ENCODE results near the gene SLX4.
"Not testable (repeated sequence)": the region's sequence is repeated elsewhere in the genome, so short reads cannot be mapped to it uniquely, and the experiment has no call there.

Gene SLX4

DNA sequence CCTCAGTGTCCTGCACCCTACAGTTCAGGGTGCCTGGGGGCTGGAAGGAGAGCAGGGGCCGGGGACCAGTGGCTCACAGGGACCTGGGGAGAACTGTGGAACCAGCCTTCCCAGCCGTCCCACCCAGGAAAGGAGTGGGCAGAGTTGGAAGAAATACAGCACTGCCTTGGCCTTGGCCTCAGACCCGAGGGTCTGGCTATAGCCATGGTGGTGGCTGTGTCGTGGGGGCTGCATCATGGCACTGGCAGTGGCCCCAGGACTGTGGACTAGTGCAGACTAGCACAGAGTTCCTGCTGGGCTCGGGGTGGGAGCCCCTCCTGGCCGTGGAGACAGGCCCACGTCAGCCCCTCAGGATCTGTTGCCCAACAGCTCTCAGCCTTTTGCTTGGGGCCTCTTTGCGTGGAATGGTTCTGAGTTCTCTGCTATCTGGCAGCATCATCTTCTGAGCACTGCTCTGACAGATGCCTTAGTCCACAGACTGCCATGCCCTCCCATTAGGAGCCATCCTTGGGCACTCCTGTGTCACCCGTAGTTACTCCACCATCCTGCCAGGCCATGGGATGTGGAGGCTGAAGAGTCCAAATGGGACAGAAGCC, 30.5 kb upstream of the SLX4 start:
- DNase-seq = no peak

DNA sequence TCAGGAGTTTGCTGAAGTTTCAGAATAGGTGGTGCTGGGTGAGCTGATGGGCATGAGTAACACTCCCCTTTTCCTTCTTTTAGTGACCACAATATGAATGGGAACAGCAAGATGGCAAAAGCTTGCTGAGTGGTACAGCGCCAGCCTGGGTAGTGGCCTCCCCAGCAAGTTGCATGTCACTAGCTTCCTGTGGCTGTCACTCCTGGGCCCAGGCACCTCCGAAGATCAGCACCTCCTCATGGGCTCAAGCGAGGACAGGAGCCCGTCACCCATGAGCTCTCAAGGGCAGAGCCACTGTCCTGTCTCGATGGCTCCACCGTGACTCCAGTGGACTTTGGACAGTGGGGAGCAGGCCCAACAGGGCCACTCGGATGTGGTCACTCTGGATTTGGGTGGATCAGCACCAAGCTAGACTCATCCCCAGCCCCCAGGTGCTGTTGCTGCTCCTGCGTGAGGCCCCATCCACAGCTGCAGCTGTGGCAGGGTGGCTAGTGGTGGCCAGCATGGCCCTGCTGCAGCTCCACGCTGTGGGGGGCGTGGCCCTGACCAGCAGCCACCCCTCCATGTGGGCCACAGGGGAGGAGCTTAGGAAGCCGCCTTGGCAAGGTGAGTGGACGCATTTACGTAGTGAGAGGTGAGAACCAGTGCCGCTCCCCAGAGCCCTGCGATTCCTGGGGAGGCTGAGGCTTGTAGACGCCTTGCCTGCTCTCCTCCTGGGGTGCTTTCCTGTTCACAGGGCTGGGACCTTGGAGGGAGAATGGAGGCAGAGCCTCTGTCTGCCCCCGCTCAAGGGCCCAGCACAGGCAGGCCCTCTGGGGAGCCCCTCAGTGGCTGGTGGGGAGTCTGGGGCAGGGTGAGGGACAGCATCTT, 29.5 kb upstream of the SLX4 start:
- DNase-seq = no peak

DNA sequence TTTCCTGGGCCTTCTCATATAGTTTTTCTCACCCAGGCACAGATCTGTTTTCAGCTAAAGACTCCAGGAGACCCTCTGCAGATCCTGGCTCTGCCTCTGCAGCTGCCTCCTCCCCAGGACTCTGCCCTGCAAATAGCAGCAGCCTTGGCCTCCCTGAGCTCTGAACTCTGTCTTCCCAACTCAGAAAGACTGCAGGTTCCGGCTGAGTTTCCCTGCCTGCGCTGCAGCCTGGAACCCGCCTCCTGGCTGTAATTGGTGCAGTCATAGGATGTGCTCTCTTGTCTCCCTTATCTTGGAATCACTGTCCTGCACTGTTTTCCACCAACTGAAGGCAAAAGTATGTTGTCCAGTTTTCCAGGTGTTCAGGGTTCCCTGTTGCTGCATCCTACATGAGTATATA, 28.8 kb upstream of the SLX4 start:
- DNase-seq = no peak

DNA sequence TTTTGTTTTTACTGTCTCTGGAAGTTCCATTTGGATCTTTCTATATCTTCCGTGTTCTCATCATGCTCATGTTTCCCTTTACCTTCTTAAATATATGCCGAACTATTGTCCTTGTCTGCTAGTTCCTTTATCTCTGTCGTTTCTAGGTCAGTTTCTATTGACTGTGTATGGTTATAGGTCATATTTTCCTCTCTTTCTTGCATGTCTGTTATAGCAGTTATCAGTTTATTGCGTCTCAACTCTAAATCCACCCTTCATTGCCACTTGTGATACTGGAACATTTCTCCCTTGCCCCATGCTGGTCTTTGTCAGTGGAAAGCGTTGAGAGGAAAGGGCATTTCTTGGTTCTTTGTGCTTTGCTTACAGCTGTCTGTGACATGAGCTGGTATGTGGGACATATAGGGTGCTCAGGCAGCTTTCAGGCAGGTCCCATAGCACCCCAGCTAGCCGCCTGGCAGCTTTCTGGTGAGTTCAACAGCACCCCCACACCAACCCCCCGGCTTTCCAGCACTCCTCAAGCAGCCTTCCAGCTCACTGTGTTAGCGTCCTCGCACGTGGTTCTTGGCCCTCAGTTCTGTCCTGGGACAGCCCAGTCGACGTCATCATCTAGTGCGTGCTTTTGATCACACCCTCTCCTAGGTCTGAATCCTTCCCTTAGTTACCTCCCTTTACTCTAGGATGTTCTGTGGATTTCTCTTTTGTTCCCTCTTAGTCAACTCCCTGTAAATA, 27.7 kb upstream of the SLX4 start:
- no peak for DNase-seq

DNA sequence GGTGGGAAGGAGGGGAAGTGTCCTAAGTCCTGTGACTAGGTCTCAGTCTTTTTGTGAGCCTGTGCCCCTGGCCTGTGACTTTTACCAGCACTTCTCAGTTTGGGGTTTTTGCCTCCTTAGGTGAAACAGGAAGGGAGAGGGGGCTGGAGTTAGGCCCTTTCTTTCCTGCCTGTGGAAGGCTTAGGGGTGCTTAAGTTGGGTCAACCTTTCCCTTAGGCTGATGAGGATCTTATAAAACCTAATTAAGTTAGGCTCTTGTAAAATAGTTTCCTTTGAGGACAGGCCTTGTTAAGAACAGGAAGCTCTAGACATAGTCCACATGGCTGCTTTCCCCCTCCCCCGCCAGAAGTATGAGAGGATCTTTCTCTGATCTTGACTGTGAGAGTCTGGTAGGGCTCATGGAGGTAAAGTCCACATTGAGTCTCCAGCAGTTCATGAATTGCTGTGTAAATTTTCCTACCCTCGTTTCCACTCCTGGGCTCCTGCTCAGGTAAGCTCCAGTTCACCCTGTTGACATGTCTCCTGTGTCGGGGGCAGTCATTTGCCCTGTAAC, 26.0 kb upstream of the SLX4 start:
- DNase-seq = no peak

DNA sequence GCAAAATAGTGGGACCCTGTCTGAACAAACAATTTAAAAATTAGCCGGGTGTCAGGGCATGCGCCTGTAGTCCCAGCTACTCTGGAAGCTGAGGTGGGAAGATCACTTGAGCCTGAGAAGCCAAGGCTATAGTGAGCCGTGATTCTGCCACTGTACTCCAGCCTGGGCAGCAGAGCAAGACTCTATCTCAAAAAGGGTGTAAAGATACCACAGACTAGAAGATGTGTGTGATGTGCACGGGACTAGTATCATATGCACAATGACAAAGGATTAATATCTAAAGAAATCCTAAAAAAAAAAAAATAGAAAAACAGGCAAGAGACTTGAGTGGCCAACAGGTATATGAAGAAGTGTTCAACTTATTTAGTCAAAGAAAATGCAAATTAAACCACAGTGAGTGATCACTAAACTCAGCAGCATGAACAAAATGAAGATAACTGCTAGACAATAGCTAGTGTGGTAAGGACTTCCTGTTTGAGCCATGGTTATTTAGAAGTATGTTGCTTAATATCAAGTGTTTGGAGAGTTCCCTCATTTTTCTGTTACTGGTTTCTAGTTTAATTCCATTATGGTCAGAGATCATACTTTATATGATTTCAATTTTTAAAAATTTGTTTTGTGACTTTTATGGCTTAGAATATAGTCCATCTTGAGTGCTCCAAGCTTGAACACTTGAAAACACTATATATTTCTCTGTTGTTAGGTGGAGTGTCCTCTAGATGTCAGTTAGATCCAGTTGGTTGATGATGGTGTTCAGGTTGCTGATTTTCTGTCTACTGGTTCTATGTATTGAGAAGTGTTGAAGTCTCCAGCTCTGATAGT, 14.7 kb upstream of the SLX4 start:
- DNase-seq = no peak

DNA sequence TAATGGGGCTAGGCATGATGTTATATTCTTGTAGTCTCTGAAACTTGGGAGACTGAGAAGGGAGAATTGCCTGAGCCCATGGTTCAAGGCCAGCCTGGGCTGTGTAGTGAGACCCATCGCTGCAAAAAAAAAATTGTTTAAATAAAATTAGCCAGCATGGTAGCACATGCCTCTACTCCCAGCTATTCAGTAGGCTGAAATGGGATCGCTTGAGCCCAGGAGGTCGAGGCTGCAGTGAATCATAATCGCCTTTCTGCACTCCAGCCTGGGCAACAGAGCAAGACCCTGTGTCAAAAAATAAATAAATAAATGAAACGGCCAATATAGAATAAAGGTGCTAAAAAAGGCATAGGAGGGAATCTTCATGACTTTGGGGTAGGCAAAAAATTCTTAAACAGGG, 13.9 kb upstream of the SLX4 start:
- DNase-seq = no peak

DNA sequence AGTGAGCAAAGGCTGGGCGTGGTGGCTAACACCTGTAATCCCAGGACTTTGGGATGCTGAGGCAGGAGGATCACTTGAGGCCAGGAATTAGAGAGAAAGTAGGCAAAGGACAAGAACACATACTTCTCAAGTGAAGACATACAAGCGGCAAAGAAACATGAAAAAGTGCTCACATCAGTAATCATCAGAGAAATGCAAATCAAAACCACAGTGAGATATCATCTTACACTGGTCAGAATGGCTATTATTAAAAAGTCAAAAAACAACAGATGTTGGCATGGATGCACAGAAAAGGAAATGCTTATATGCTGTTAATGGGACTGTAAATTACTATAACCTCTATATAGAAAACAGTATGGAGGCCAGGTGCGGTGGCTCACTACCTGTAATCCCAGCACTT, 12.2 kb upstream of the SLX4 start:
- no peak for DNase-seq

DNA sequence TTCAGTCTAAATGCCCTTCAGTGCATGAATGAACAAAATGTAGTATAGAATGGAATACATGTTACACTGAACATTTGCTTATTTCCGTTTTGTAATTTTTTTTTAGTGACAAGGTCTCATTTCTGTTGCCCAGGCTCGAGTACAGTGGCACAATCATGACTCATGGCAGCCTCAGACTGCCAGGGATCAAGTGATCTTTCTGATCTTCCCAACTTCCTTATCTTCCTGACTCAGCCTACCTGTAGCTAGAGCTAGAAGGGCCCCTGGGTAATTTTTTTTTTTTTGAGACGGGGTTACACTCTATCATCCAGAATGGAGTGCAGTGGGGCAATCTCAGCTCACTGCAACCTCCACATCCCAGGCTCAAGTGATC, 7.3 kb upstream of the SLX4 start:
- no peak for DNase-seq

DNA sequence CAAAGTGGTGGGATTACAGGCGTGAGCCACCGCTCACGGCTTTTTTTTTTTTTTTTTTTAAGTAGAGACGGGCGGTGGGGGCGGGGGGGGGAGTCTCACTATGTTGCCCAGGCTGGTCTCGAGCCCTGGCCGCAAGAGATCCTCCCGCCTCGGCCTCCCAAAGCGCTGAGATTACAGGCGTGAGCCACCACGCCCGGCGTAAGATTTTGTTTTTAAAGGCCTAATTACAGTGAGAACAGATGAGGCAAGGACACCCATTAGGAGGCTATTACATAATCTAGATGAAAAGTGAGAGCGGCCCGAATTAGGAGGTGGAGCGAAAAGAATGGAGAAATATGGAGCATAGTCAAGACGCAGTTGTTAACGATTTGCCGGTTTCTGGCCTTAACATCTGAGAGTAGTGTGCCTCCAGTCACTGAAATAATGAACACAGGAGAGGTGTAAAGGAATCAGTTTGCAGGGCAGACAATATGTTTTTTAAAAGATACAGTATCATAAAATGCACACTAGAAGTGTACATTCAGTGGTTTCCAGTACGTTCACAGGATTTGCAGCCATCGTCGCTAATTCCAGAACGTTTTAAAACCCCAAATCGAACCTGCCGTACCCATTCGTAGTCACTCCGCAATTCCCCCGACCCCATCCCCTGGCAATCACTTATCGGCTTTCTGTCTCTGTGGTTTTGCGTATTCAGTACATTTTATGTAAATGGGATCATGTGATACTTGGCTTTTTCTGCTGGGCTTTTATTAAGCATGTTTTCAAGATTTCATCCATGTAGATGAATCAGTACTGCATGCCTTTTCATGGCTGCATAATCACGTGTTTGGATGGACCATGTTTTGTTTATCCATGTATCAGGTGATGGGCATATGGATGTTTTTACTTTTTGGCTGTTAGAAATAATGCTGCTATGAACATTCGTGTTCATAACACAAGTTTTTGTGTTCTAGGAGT, 1.4 kb upstream of the SLX4 start:
- DNase-seq = no peak

DNA sequence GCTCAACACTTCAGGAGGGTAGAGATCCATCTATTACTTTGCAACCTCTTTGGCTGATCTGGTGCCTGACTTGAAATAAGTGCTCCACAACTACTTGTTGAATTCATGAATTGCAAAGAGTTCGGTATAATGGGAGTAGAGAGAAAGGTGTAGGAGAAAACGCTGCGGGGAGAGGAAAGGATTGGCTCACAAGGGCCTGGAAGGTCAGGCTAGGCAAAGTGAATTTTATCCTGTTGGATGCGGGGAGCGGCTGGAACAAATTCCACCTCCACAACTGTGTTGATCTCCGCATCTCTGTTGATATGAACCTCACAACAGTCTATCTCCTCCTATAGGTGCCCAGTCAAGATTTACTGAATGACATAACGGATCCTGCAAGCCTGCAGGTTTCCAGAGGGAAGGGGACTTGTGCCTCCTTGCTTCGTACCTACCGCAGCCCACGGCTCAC, 684 bp downstream of the SLX4 start:
- no peak for DNase-seq

DNA sequence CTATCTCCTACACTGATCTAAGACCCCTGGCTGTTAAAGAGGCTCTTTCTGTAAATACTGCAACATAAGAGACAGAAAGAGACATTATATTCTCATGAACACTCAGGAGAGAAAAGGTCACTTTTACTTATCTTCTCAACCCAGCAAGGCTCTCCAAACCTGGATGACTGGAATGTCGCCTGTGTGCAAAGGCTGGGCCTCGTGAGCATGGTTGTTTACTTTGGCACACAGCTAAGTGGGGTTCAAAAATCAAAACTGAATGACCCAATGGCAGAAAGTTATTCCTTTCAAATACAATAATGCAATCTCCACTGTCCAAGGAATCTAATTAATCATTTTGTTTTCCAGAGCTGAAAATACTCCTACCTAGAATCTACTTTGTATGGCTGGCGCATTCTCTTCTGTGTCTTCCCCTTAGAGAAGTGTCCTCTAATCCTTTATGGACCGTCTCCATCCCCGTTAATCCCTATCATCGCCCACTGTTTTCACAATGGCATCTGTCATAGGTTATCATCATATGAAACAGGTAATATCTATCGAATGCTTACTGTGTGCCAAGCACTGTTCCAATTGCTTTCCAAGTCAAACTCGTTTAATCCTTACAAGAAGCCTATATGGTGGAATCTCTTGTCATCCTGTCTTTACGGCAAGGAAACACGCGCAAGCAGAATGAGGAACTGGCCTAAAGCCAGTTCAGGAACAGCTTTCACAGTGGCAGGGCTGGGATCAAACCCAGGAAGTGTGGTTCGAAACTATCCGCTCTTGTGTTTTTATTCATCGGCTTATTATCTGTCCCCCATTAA, 1.3 kb downstream of the SLX4 start:
- DNase-seq = no peak

DNA sequence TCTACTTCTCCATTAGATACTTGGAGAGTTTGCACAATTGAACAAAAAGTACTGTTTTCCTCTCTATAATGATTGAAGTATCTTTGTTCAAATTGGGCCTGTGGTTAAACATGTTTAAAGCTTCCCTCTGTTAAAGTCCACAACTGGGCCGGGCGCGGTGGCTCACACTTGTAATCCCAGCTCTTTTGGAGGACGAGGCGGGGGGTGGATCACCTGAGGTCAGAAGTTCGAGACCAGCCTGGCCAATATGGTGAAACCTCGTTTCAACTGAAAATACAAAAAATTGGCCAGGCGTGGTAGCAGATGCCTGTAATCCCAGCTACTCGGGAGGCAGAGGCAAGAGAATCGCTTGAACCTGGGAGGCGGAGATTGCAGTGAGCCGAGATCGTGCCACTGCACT, 2.4 kb downstream of the SLX4 start:
- not testable (repeated sequence) for DNase-seq

DNA sequence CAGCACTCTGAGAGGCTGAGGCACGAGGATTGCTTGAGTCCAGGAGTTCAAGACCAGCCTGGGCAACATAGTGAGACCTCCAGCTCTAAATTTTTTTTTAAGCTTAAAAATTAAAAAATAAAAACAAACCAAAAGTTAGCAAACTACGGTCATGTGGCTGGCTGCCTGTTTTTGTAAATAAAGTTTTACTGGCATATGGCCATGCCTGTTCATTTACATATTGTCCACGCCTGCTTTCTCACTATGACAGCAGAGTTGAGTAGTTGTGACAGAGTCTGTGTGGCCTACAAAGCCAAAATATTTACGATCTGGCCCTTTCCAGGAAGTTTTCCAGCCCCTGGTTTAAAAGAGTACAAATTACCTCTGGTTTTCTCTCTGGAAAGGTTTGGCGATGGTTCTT, 3.3 kb downstream of the SLX4 start:
- no peak for DNase-seq

DNA sequence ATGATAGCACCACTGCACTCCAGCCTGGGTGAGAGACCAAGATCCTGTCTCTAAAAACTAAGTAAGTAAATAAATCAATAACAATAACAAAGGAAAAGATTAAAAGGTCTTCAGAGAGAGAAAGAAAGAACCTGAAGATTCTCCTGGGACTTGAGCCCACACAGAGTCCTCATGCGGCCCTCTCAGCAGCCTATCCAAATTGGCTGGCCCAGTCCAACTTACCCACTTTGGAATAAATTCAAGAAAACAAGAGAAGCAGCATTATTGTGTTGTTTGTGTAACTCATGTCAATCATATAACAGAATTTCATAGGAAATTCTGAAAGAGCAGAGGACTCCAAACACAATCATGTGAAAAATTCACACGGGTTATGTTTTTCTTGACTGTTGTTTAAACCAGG, 3.8 kb downstream of the SLX4 start:
- DNase-seq = no peak

DNA sequence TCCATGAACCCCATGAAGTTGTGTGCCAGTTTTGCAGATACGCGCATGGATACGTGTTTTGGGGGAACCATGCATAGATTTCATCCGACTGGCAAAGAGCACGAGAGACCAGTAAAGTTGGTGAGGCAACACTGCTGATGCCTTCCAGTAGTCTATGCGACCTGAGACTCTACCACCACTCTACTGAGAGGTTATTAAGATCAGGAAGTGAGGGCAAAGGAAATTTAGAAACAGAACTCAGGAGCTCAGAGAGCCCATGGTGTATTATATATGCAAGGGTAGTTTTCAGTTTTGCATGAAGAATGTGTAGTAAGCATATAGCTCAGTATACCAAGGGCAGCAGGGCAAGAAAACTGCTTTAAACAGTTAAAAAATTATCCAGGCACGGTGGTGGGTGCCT, 4.2 kb downstream of the SLX4 start:
- no peak for DNase-seq

DNA sequence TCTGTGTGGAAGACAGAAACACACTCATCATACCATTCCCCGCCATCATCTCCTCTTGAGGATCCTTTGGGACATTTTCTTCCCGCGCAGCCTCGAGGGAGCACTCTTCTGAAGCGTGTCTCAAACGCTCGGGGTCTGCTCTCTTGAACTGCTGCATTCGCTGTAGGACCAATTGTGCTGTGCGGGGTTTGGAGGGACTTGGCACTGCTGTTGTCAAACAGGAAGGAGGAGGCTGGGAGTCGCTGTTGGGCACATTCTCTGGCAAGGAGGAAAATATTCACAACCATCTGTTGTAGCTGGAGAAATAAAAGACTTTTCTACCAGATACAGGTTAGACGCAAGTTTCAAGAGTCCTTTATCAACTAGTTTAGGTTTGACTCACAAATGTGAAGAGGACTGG, 5.0 kb downstream of the SLX4 start:
- no peak for DNase-seq

DNA sequence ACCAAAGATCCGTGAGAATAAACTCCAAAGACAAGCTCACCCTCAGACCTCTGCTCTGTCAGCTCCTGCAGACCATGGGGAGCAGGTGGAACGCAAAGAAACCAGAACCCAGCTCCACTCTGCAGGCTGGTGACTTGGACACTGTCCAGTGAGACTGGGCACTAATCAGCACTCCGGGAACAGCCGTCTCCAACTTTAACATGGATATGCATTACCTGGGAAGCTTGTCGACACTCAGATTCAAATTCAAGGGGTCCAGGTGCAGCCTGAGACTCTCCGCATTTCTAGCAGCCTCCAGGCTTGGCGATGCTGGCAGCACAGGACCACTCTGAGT, 9.1 kb downstream of the SLX4 start:
- DNase-seq = no peak

DNA sequence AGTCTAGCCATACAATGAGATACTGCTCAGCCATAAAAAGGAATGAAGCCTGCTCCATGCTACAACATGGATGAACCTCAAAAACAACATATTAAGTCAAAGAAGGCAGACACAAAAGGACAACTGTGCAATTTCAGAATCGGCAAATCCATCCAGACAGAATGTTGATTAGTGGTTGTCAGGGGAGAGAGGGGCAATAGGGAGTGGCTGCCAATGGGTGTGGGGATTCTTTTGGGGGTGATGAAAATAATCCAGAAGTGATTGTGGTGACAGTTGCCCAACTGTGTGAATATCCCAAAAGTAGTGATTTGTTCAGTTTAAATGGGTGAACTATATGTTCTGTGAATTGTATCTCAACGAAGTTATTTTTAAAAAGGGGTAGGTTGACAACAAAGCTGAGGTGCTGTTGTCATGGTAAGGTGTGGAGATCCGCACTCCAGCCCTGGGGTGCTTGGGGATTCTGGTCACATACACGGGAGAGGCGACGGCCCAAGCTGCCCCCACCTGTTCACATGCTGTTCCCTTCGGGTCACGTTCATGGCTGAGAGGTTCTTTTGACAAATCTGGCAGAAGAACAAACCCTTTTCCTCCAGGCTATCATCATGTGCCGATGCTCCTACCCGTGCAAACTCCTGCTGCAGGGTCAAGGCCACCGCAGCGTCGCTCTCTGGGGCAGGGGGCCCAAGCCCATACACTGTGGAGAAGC, 9.6 kb downstream of the SLX4 start:
- DNase-seq = no peak

DNA sequence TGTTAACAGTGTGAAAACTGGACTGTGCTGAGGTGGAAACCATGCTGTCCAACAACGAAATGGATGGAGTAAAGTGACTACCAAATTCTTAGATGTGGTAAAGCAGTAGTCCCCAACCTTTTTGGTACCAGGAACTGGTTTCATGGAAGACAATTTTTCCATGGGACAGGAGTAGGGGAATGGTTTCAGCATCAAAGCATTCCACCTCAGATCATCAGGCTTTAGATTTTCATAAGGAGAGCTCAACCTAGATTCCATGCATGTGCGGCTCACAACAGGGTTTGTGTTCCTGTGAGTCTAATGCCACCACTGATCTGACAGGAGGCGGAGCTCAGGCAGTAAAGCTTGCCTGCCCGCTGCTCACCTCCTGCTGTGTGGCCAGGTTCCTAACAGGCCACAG, 11.5 kb downstream of the SLX4 start:
- DNase-seq = no peak
